Measurements from ENCODE around the gene CACNA2D4. TPM values are rescaled to one million over a fixed set of nuclear protein-coding genes. Genes with fewer than 3 reads are reported as not detected.

CACNA2D4 gene
- total RNA-seq, 4 donors from 2014 or later = 1.4 to 3.3 (median 3.0) TPM

DNA sequence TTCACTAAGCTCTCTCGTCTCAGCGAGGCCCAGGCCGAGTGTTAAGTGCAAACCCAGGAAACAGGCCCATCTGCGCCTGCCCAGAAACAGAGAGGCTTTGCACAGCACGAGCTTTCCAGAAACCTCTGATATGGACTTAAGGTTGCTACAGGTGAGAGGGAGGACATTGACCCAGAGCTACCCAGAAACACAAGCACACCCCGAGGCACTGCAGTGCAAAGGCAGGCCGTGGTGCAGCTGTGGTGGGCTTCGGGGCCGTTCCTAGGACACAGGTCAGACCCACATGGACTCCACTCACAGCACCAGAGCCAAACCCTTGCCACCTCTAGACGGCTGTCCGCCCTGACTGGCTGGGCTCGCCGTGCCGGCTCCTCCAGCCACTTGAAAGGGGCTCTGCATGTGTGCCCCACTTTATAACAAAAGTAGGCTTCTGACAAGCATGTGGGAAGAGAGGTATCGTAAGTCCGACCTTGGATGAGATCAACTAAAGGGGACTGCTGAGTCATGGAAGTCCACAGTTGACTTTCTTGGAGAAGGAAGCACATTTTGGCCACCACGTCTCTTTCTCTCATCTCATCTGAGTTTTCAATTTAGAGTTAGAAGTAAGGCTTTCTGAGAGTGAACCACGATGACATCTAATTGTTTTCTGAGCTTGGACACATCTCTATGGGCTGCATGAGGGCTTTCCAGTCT lies 38.2 kb downstream of the CACNA2D4 start:
- Histone ChIP-seq H3K9me3 (no peaks in the 10 kb centered on the region), H3K27ac (no peak overlapping the region), H3K27me3 (peaks cover 5% of the 10 kb centered on the region), H3K4me1 (no peaks in the 10 kb centered on the region), H3K4me3 (no peak overlapping the region), H3K36me3 (no peaks in the 10 kb centered on the region)
- ATAC-seq = no peak
- TF ChIP-seq EP300 (IDR thresholded peaks at IDR 0.05) (no peak), POLR2AphosphoS5 (IDR thresholded peaks at IDR 0.05) (no peak), POLR2A (IDR thresholded peaks at IDR 0.05) (no peak)
- TF ChIP-seq, protein P1, sequence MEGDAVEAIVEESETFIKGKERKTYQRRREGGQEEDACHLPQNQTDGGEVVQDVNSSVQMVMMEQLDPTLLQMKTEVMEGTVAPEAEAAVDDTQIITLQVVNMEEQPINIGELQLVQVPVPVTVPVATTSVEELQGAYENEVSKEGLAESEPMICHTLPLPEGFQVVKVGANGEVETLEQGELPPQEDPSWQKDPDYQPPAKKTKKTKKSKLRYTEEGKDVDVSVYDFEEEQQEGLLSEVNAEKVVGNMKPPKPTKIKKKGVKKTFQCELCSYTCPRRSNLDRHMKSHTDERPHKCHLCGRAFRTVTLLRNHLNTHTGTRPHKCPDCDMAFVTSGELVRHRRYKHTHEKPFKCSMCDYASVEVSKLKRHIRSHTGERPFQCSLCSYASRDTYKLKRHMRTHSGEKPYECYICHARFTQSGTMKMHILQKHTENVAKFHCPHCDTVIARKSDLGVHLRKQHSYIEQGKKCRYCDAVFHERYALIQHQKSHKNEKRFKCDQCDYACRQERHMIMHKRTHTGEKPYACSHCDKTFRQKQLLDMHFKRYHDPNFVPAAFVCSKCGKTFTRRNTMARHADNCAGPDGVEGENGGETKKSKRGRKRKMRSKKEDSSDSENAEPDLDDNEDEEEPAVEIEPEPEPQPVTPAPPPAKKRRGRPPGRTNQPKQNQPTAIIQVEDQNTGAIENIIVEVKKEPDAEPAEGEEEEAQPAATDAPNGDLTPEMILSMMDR (IDR thresholded peaks at IDR 0.05) = no peak
- WGBS, 2 donors (ENCODE audit: low coverage in 1 of 2) = 81 to 87% methylated on average over 6 to 12 of the region's 18 CpGs

DNA sequence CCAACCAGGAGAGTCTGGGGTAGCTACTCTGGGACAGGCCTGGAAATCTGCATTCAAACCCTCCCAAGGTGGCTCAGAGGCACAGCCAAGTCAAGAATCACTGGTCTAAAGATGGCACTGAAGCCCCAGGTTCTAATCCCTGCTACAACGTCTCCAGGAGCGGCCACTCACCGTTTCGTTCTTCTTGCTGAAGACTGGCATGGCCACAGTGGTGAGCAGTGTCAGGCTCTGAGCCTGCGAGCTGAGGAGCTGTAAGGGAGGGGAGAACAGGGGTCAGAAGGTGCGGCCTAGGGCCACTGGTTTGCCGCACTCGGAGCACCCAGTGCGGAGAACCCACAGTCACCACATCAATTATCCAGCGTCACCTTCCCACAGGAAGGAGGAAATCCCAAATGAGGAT lies 38.8 kb downstream of the CACNA2D4 start:
- Histone ChIP-seq H3K4me3 (no peak overlapping the region), H3K9me3 (no peaks in the 10 kb centered on the region), H3K27ac (no peak overlapping the region), H3K27me3 (peaks cover 5% of the 10 kb centered on the region), H3K36me3 (no peaks in the 10 kb centered on the region), H3K4me1 (no peaks in the 10 kb centered on the region)
- 80 to 82% methylated on average over 1 to 2 of the region's 10 CpGs for WGBS, 2 donors (ENCODE audit: low coverage in 1 of 2)
- ATAC-seq = no peak
- TF ChIP-seq POLR2A (IDR thresholded peaks at IDR 0.05) = no peak
- TF ChIP-seq, protein P1 (IDR thresholded peaks at IDR 0.05) = no peak
- no peak for TF ChIP-seq POLR2AphosphoS5 (IDR thresholded peaks at IDR 0.05)

DNA sequence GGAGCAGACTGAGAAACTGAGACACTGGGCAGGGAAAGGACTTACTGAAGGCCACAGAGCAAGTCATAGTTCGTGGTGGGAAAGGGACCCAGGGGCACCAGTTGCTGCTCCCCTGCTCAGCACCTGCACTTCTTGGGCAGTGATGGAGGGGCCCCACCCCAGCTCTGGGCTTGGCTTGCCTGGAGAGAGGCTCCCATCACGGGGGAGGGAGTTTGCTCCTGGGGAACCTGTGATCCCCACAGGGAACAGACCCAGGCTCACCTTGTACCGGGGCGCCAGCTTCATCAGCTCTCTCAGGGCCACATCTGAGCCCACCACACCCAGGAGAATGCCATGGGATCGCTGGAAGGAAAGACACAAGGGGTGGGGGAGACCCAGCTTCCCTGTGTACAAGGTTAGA lies 39.8 kb downstream of the CACNA2D4 start:
- no peaks in the 10 kb centered on the region for H3K9me3 ChIP-seq
- H3K4me1 ChIP-seq = no peaks in the 10 kb centered on the region
- no peaks in the 10 kb centered on the region for H3K36me3 ChIP-seq
- TF ChIP-seq POLR2AphosphoS5 (IDR thresholded peaks at IDR 0.05) = no peak
- no peak for TF ChIP-seq EP300 (IDR thresholded peaks at IDR 0.05)
- TF ChIP-seq POLR2A (IDR thresholded peaks at IDR 0.05) = no peak
- TF ChIP-seq, protein P1 (IDR thresholded peaks at IDR 0.05) = no peak
- 90% methylated on average over 2 of the region's 5 CpGs; no CpG with 5 or more reads in 1 of the 2 donors for WGBS, 2 donors (ENCODE audit: low coverage in 1 of 2)
- H3K4me3 ChIP-seq = no peak overlapping the region
- ATAC-seq = no peak
- H3K27ac ChIP-seq = no peak overlapping the region
- peaks cover 5% of the 10 kb centered on the region for H3K27me3 ChIP-seq

DNA sequence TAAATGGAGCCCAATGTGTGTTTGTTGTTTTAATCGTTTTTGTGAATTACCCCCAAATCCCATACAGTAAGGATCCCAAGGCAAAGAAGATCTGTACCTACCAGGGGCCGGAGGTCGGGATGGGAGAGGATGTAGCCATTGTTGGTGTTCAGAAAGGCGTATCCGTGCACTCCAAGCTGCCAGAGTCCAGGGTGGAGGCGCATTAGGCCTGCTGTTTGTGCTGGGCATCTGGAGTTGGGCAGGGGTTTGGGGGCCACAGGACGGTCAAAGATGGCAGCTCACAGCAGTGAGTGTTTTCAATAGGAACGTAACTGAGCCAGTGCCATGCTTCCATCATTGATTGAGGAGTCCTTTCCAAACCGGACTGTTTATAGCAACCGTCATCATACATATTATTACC lies 40.2 kb downstream of the CACNA2D4 start:
- WGBS, 2 donors (ENCODE audit: low coverage in 1 of 2) = 94 to 98% methylated on average over 4 to 7 of the region's 10 CpGs
- no peak for ATAC-seq
- TF ChIP-seq POLR2A (IDR thresholded peaks at IDR 0.05) (no peak), POLR2AphosphoS5 (IDR thresholded peaks at IDR 0.05) (no peak), EP300 (IDR thresholded peaks at IDR 0.05) (no peak)
- TF ChIP-seq, protein P1 (IDR thresholded peaks at IDR 0.05) = no peak
- no peaks in the 10 kb centered on the region for H3K4me1 ChIP-seq
- no peaks in the 10 kb centered on the region for H3K36me3 ChIP-seq
- peaks cover 5% of the 10 kb centered on the region for H3K27me3 ChIP-seq
- no peak overlapping the region for H3K4me3 ChIP-seq
- H3K27ac ChIP-seq = no peak overlapping the region
- no peaks in the 10 kb centered on the region for H3K9me3 ChIP-seq

DNA sequence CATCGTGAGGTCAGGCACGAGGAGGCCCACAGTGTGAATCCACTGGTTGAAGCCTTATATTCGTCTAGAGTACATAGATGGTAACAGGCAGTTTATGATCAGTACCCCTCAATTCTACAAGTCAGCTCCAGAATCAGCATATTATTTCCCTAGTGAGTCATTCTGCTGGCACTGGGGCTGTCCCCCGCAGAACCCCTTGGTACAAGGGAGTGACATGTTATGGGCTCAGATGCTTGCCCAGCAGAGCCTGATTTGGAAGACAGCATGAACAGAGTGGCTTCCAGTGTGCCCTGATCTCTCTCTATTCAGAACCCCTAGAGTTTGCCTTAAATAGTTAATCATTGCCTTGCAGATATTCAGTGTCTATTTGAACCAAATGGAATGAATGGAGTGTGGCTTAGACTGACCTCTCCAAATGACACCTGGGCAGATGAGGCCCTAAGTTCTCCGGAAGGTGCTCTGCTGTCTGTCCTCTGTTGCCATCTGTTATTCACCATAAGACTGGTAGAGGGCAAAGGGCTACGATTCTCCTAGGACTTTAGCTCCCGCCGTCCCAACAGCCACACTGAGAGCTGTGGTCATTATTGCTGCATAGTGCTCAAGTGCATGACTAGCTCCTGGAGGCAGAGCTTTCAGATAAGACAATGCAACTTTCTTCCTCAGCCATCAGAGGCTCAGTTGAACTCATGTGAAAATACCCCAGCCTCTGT lies 41.1 kb downstream of the CACNA2D4 start:
- no peak overlapping the region for H3K4me3 ChIP-seq
- no peak for ATAC-seq
- no peak overlapping the region for H3K27ac ChIP-seq
- TF ChIP-seq, protein P1 (IDR thresholded peaks at IDR 0.05) = no peak
- H3K27me3 ChIP-seq = peaks cover 5% of the 10 kb centered on the region
- H3K36me3 ChIP-seq = no peaks in the 10 kb centered on the region
- no peaks in the 10 kb centered on the region for H3K4me1 ChIP-seq
- no peaks in the 10 kb centered on the region for H3K9me3 ChIP-seq
- 84 to 92% methylated on average over 4 to 7 of the region's 8 CpGs for WGBS, 2 donors (ENCODE audit: low coverage in 1 of 2)

Measured in gastroesophageal sphincter (tissue), 4 donors.